Raji (cell line): ENCODE measurements around the gene GNA14.

Experiments used
- POLR2A ChIP-seq: IDR thresholded peaks from 2 replicates; pipeline ENCODE4 v1.6.1; 2011; ENCODE audit warnings: low read depth, low read length, control low read depth; ENCODE audit not compliant: insufficient read depth

GNA14 gene

DNA sequence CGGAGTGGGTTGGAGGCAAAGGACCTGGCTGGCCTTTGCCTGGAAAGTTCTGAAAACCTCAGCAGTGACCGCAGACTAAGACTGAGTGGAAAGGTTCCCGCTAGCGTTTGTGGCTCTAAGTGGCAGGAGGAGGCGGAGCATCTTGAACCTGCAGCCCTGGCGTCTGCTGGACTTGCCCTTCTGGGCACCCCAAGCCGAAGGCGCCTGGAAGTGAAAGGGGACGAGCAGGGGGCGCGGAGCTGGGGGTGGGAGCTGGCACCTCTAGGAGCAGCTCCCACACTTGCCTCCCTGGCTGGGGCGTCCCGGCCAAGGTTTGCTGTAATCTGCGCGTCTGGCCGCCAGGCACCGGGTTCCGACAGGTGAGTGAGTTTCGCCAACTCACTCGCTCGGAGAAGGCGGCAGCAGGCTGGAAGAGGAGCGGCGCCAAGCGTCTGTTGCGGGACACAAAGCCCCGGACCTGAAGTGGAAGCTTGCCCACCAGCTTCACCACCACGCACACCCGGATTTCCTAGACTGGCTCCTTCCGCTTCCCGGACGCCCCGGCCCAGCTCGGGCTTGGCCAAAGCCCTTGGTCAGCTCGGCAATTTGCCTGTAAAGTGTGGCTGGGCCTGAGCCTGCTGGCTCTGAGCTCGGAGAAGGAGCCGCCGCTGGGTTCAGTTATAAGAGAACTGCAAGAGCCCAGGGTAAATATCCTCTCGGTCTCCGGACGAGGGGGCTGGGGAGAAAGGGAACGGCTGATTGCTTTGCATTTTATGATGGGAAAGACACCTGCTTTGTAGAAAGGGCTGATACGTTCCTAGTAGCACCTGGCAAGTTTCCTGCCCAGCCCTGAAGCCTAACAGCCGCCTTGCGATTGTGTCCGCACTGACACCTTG lies at the start of gene GNA14:
GNA14 (minus strand) TSS at position 89 of the 875 bp plus-strand sequence. CDS start 529 bp downstream, outside the sequence.
- no peak for TF ChIP-seq POLR2A

DNA sequence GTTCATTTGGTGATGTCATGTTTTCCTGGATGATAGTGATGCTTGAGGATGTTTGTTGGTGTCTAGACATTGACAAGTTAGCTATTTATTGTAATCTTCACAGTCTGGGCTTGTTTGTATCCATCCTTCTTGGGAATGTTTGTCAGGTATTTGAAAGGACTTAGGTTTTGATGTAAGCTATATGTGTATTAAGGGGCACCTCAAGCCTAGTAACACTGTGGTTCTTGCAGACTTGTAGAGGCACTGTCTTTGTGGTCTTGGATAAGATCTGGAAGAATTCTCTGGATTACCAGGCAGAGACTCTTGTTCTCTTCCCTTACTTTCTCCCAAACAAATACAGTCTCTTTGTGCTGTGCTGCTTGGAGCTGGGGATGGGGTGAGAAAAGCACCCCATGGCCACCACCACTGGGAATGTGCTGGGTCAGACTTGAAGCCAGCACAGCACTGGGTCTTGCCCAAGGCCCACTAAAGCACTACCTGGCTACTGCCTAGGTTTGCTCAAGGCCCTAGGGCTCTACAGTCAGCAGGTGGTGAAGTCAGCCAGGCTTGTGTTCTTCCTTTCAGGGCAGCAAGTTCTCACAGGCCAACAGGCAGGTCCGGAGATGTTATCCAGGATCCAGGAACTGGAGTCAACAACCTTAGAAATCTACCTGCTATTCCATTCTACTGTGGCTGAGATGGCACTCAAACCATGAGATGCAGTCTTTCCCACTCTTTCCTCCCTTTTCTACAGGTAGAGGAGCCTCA lies 49.3 kb upstream of the GNA14 start:
- TF ChIP-seq POLR2A = no peak

DNA sequence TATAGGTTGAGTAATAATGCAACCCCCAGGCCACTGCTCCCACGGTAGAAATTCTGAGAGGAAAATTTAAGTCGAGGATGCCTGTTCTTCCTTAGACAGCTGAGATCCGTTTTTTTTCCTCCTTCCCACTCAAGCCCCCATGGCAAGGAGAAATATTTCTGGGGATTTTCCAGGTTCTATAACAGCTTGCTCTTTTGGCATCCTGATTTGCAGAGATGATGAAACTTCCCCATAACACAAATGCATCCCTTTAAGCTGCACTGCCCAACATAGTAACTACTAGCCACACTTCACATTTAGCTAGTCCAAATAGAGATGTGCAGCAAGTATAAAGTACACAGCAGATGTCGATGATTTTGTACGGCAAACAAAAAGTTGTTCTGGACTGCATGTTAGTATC lies 32.5 kb upstream of the GNA14 start:
- no peak for TF ChIP-seq POLR2A

DNA sequence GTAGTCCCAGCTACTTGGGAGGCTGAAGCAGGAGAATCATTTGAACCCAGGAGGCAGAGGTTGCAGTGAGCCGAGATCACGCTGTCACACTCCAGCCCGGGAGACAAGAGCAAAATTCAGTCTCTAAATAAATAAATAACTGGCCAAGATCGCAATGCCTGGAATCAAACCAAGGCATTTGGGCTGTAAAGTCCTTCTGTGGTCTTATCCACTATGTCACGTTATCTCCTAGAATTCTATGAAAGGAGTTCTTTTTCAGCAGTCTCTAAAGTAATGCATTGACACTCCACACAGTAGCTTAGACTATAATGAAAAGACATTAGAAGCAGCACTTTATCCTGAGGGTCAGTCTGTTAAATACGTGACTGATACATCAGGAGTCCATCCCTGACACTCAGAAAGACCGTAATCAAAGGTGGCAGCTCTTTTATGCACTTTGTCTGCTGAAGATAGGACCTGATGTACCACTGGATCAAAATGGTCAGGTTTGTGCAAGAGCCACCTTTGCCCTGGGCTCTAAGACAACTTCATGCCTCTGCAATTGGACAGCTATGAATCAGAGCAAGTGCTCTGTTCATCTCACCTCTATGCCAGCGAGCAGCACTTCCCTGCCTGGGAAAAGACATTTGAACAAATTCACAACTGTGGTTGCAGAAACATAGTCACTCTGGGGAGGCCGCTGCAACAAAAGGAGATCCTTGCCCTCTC lies 31.7 kb upstream of the GNA14 start:
- no peak for TF ChIP-seq POLR2A

DNA sequence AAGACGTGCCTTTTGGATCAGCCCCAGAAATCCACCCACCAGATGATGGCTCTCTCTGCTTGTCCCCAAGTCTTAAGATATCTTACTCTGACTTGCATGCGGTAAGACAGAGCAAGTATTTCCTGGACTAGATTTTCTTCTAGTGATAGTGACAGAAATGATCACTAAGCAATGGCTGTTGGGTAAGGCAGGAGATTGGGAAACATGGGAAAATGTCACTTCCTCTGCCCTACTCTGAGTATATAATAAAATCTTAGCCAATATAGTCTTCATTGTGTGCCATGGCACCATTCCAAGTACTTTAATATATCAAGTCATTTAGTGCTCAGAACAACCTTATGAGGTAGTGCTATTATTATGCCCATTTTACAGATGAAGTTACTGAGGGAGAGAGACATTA lies 31.0 kb upstream of the GNA14 start:
- no peak for TF ChIP-seq POLR2A

DNA sequence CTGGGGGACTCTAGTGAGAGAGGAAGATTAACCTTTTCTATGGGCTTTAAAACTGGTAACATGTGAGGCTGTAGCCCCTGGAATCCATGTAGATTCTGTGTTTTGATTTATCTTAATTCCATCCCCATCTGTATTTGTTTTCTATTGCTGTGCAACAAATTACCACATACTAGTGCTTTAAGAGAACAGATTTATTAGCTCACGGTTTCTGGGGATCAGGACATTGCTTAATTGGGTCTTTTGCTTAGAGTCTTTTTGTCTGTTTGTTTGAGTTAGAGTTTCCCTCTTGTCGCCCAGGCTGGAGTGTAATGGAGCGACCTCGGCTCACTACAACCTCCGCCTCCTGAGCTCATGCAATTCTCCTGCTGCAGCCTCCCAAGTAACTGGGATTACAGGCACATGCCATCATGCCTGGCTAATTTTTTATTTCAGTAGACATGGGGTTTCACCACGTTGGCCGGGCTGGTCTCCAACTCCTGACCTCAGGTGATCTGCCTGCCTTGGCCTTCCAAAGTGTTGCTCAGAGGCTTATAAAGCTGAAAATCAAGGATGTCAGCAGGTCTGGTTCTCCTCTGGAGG lies 29.9 kb upstream of the GNA14 start:
- no peak for TF ChIP-seq POLR2A

DNA sequence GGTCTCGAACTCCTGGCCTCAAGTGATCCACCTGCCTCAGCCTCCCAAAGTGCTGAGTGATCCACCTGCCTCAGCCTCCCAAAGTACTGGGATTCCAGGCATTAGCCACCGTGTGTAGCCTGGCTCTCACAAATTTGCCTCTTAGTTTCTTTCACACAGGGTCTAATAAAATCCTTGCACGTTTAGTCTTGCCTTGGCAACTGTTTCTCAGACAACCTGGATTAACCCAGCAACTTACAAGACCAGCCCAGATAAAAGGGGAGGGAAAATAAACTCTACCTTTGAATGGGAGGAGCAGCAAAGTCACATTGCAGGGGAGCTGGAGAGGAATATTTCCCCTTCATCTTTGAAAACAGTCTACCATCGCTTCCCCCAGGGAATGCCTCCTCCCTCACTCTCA lies 29.3 kb upstream of the GNA14 start:
- no peak for TF ChIP-seq POLR2A

DNA sequence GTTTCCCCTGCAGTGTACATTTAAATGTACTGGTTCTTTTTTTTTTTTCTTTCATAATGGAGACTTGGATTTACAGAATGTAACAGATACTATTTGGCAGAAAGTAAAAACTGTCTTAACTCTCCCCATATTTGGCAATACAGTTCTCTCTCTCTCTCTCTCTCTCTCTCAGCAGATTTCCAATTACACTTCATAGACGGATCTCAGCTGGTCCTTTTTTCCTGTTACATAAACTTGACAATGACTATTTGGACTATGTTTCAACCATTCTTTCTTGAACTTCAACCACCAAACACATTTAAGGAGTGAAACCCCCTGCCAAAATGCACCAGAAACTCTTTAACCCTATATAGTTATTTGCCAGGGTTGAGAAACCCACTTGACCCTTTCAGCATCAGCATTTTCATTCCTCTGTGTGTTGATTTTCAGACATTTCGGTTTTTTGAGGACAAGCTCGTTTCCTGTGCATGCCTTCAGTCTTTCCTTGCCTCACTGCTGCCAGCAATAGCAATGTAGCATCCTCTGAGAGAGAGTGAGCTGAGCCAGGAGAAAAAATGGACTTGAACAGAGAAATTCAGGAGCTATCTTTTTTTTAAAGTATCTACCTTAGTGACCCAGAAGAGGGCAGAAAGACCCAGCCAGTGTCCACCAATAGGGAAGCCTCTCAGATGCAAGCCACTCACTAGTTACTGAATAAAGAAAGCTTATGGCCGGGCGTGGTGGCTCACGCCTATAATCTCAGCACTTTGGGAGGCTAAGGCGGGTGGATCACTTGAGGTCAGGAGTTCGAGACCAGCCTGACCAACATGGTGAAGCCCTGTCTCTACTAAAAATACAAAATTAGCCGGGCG lies 26.0 kb upstream of the GNA14 start:
- TF ChIP-seq POLR2A = no peak

- TF ChIP-seq POLR2A = no peak
Measured at GRCh38 chr9:77672183-77672582, 24.1 kb upstream of the GNA14 start.

- no peak for TF ChIP-seq POLR2A
Measured at GRCh38 chr9:77667151-77667550, 19.0 kb upstream of the GNA14 start.

DNA sequence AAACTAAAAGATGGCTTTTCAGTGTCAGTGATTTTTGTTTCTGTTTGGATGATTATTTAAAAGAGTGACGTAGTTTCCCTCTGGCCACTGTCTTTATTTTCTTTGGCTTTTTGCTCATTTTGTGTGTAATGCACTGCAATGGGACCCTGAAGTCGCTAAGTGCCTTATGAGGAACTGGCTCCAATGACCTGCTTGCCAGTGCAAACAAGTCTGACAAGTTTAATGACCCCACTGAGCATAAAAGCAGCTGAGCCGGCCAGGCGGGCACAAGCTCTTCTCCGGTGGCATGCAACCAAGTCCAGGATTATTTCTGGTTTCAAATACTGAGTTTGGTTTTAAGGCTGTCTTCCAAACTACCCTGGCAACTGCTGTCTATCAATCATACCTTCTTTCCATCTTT lies 15.6 kb upstream of the GNA14 start:
- TF ChIP-seq POLR2A = no peak

DNA sequence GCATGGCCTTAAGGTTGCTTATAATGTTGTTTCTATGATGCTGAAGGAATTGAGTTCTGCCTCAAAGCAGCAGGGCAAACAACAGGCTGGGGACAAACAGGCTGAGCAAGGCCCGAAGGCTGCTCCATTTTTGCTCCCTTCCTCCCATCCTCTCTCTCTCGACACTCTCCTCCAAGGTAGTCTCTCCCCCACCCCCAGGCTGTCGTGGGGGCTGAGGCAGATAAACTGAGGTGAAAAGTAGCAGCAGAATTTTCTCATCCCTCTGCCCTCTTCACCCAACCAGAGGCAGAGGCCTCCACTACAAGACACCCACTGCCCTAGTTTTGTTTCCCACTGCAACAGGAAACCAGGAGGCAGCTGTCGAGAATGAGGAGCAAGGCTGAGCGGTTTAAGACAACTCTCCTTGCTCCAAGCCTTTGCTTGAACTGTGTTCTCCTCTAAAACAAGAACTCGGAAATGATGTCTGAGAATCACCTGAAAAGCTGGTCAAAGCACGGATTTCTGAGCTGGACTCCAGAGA lies 13.5 kb upstream of the GNA14 start:
- TF ChIP-seq POLR2A = no peak

DNA sequence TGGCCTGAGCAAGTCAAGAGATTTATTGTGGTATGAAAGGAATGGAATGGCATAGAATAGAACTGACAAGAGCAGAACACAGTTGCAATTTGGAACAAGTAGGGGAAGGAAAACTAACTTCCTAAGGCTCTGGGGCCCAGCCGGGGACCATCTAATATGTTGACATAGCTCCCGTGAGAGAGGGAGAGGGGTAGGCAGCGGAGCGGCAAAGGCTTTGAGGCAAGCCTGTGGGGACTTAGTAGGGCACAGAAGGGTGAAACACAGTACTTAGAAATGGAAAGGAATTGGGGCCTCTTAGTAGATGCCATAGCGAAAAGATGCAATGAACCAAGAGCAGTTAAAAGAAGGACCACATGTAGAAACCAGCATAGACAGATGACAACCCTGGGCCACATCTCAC lies 11.8 kb upstream of the GNA14 start:
- no peak for TF ChIP-seq POLR2A

- TF ChIP-seq POLR2A = no peak
Measured at GRCh38 chr9:77651203-77651602, 3.1 kb upstream of the GNA14 start.
